ENCODE measurements around the gene WWTR1. TPM values are rescaled to one million over a fixed set of nuclear protein-coding genes. Genes with fewer than 3 reads are reported as not detected.

WWTR1 gene
- total and polyA plus RNA-seq, 2 donors from 2014 or later, result 23.3 to 117 TPM

DNA sequence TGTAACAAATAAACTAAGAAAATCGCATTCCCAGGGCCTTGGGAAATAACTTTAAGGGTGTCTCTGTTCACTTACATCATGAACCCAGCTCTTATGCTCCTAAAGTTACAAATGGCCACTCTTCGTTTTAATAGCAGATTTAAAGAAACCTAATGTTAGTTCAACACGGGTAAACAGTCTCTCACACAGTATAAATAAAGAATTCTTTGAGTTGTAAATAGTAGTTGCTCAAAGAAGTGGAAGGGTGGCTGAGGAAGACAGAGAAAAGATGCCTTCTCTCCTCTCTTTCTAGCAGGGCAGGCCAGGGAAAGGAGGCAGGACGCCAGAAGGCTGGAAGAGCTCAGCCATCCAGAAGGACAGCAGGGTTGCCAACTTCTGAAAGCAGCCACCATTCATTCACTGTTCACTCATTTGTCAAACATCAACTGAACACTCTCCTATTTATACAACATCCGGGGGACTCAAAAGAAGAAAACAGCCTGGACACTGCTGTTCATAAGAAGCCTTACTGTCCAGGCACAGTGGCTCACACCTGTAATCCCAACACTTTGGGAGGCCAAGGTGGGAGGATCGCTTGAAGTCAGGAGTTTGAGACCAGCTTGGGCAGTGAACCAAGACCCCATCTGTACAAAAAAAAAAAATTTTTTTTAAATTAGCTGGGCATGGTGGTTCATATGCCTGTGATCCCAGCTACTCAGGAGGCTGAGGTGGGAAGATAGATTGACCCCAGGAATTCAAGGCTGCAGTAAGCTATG lies 47.3 kb downstream of the WWTR1 start:
- Histone ChIP-seq H3K27ac (ENCODE audit: low read depth in 2 of 2, low read length in 2 of 2) (peak overlapping the region; percentile 61 to 63), H3K4me1 (ENCODE audit: control insufficient read depth in 2 of 3, insufficient read depth in 2 of 3, low read depth in 1 of 3, low read length in 3 of 3) (peaks cover 3 to 39% (median 4%) of the 10 kb centered on the region in 3 donors), H3K36me3 (ENCODE audit: control insufficient read depth in 2 of 3, insufficient read depth in 3 of 3, low read length in 3 of 3) (peaks cover 0 to 4% (median 0%) of the 10 kb centered on the region in 3 donors), H3K9ac (ENCODE audit: low read length in 3 of 3) (no peak overlapping the region), H3K9me3 (ENCODE audit: control insufficient read depth in 2 of 3, insufficient read depth in 1 of 3, low read length in 3 of 3) (no peaks in the 10 kb centered on the region), H3K4me3 (ENCODE audit: low read length in 3 of 3) (no peak overlapping the region), H3K27me3 (ENCODE audit: control insufficient read depth, insufficient read depth, low read length) (no peaks in the 10 kb centered on the region)
- FAIRE-seq, result no peak
- intact Hi-C loops (cut with DNase I), result no loop called here
- no peak for DNase-seq
- TF ChIP-seq, protein P1, sequence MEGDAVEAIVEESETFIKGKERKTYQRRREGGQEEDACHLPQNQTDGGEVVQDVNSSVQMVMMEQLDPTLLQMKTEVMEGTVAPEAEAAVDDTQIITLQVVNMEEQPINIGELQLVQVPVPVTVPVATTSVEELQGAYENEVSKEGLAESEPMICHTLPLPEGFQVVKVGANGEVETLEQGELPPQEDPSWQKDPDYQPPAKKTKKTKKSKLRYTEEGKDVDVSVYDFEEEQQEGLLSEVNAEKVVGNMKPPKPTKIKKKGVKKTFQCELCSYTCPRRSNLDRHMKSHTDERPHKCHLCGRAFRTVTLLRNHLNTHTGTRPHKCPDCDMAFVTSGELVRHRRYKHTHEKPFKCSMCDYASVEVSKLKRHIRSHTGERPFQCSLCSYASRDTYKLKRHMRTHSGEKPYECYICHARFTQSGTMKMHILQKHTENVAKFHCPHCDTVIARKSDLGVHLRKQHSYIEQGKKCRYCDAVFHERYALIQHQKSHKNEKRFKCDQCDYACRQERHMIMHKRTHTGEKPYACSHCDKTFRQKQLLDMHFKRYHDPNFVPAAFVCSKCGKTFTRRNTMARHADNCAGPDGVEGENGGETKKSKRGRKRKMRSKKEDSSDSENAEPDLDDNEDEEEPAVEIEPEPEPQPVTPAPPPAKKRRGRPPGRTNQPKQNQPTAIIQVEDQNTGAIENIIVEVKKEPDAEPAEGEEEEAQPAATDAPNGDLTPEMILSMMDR (IDR thresholded peaks at IDR 0.05; ENCODE audit: borderline replicate concordance, extremely low read depth, insufficient read depth), result no peak

DNA sequence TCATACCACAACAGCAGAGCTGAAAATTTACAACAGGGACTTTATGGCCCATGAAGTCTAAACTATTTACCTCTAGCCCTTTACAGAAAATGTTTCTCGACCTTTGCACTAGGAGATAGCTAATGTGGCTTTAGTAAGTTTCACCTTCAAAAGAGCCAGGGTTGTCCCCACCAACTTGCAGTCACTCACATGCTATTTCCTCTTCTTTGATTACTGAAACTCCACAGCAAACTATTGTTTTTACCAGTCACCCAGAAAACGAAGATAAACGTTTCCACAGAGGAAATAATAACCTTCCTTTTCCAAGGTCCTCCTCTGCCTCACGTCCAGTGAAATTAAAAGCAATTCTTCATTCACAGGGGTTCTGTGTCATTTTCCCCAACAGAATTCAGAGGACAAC lies 48.2 kb downstream of the WWTR1 start:
- Histone ChIP-seq H3K27me3 (ENCODE audit: control insufficient read depth, insufficient read depth, low read length) (no peaks in the 10 kb centered on the region), H3K9ac (ENCODE audit: low read length in 3 of 3) (no peak overlapping the region), H3K27ac (ENCODE audit: low read depth in 2 of 2, low read length in 2 of 2) (peak overlapping the region; percentile 61 to 63), H3K4me3 (ENCODE audit: low read length in 3 of 3) (no peak overlapping the region), H3K4me1 (ENCODE audit: control insufficient read depth in 2 of 3, insufficient read depth in 2 of 3, low read depth in 1 of 3, low read length in 3 of 3) (peaks cover 6 to 48% (median 11%) of the 10 kb centered on the region in 3 donors), H3K36me3 (ENCODE audit: control insufficient read depth in 2 of 3, insufficient read depth in 3 of 3, low read length in 3 of 3) (peaks cover 0 to 4% (median 0%) of the 10 kb centered on the region in 3 donors), H3K9me3 (ENCODE audit: control insufficient read depth in 2 of 3, insufficient read depth in 1 of 3, low read length in 3 of 3) (no peaks in the 10 kb centered on the region)
- intact Hi-C loops (cut with DNase I), result no loop called here
- FAIRE-seq (no peak), DNase-seq (peak in 3 of 5 donors; percentile 43 to 93 (median 88))
- TF ChIP-seq, protein P1 (IDR thresholded peaks at IDR 0.05; ENCODE audit: borderline replicate concordance, extremely low read depth, insufficient read depth), result no peak

GRCh38 chr3:149608987-149609386 lies 48.8 kb downstream of the WWTR1 start:
- Histone ChIP-seq H3K9ac (ENCODE audit: low read length in 3 of 3) (no peak overlapping the region), H3K36me3 (ENCODE audit: control insufficient read depth in 2 of 3, insufficient read depth in 3 of 3, low read length in 3 of 3) (peaks cover 0 to 4% (median 0%) of the 10 kb centered on the region in 3 donors), H3K27me3 (ENCODE audit: control insufficient read depth, insufficient read depth, low read length) (no peaks in the 10 kb centered on the region), H3K27ac (ENCODE audit: low read depth in 2 of 2, low read length in 2 of 2) (peak overlapping the region; percentile 57 to 61), H3K9me3 (ENCODE audit: control insufficient read depth in 2 of 3, insufficient read depth in 1 of 3, low read length in 3 of 3) (no peaks in the 10 kb centered on the region), H3K4me3 (ENCODE audit: low read length in 3 of 3) (no peak overlapping the region), H3K4me1 (ENCODE audit: control insufficient read depth in 2 of 3, insufficient read depth in 2 of 3, low read depth in 1 of 3, low read length in 3 of 3) (peaks cover 6 to 53% (median 16%) of the 10 kb centered on the region in 3 donors)
- FAIRE-seq (no peak), DNase-seq (no peak)
- intact Hi-C loops (cut with DNase I), result no loop called here
- TF ChIP-seq, protein P1 (IDR thresholded peaks at IDR 0.05; ENCODE audit: borderline replicate concordance, extremely low read depth, insufficient read depth), result no peak
